Measurements from ENCODE around the gene CAPS2.
A peak's percentile ranks its signal among the peaks of the same experiment; 100 is the strongest.
"Not testable (repeated sequence)": the region's sequence is repeated elsewhere in the genome, so short reads cannot be mapped to it uniquely, and the experiment has no call there.

The CAPS2 gene

GRCh38 chr12:75329918-75330826, at the start of gene CAPS2:
CAPS2 (minus strand) TSS chr12:75330324; CDS start chr12:75326498, 3,826 bp downstream.
- Histone ChIP-seq H3K9me3 (ENCODE audit: insufficient read depth, low read depth, low read length) (no peaks in the 10 kb centered on the region), H3K27me3 (ENCODE audit: insufficient read depth, low read length) (no peaks in the 10 kb centered on the region), H3K4me3 (ENCODE audit: low read length) (peak within 1 kb of the TSS; percentile 71), H3K36me3 (ENCODE audit: insufficient read depth, low read depth, low read length) (no peaks in the 10 kb centered on the region), H3K9ac (ENCODE audit: low read depth, low read length) (peak within 1 kb of the TSS; percentile 70; the same call in 1 of the 2 replicates), H3K4me1 (ENCODE audit: insufficient read depth, low read length) (0 out of 2 replicates have a peak, but pooled peaks cover 7% of the 10 kb centered on the region), H3K27ac (ENCODE audit: low read length) (no peak within 1 kb of the TSS)

DNA sequence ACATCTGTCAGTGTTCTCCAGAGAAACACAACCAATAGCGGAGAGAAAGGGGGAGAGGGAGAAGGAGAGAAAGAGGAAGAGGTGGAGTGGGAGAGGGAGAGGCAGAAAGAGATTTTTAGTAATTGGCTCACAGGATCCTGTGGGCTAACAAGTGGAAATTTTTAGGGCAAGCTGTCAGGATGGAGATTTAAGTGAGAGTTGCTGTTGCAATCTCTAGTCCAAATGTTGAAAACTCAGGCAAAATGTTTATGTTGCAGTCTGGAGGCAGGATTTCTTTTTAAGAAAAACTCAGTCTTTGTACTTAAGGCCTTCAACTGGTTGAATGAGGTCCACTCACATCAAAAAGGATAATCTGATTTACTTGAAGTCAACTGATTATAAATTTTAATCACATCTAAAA, 48.2 kb upstream of the CAPS2 start:
- Histone ChIP-seq H3K4me1 (ENCODE audit: insufficient read depth, low read length) (no peaks in the 10 kb centered on the region), H3K27me3 (ENCODE audit: insufficient read depth, low read length) (no peaks in the 10 kb centered on the region), H3K9ac (ENCODE audit: low read depth, low read length) (no peak overlapping the region), H3K9me3 (ENCODE audit: insufficient read depth, low read depth, low read length) (no peaks in the 10 kb centered on the region), H3K4me3 (ENCODE audit: low read length) (no peak overlapping the region), H3K27ac (ENCODE audit: low read length) (no peak overlapping the region), H3K36me3 (ENCODE audit: insufficient read depth, low read depth, low read length) (no peaks in the 10 kb centered on the region)

DNA sequence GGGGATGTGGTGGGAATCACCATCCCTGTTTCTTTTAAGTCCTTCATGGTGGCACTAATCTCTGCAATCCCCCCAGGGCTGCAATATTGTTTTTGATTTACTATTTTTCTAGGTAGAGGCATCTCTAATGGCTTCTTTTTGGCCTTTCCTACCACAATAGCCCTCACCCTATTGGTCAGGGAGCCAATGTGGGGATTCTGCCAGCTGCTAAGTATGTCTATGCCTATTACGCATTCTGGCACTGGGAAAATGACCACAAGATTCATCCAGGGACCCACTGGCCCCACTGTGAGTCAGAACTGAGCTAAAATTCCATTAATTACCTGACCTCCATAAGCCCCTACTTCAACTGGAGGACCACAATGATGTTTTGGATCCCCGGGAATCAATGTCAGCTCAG, 44.8 kb upstream of the CAPS2 start:
- Histone ChIP-seq H3K4me1 (ENCODE audit: insufficient read depth, low read length) (no peaks in the 10 kb centered on the region), H3K4me3 (ENCODE audit: low read length) (no peak overlapping the region), H3K9me3 (ENCODE audit: insufficient read depth, low read depth, low read length) (no peaks in the 10 kb centered on the region), H3K27ac (ENCODE audit: low read length) (no peak overlapping the region), H3K9ac (ENCODE audit: low read depth, low read length) (no peak overlapping the region), H3K36me3 (ENCODE audit: insufficient read depth, low read depth, low read length) (no peaks in the 10 kb centered on the region), H3K27me3 (ENCODE audit: insufficient read depth, low read length) (no peaks in the 10 kb centered on the region)

- Histone ChIP-seq H3K9me3 (ENCODE audit: insufficient read depth, low read depth, low read length) (no peaks in the 10 kb centered on the region; the same call in 1 of the 2 replicates), H3K27ac (ENCODE audit: low read length) (no peak overlapping the region), H3K4me1 (ENCODE audit: insufficient read depth, low read length) (peaks cover 15% of the 10 kb centered on the region), H3K9ac (ENCODE audit: low read depth, low read length) (no peak overlapping the region), H3K27me3 (ENCODE audit: insufficient read depth, low read length) (no peaks in the 10 kb centered on the region), H3K4me3 (ENCODE audit: low read length) (peak overlapping the region; percentile 53), H3K36me3 (ENCODE audit: insufficient read depth, low read depth, low read length) (no peaks in the 10 kb centered on the region)
Measured at GRCh38 chr12:75366629-75367028, 36.5 kb upstream of the CAPS2 start.

GRCh38 chr12:75364919-75365318, 34.8 kb upstream of the CAPS2 start:
- no peaks in the 10 kb centered on the region for H3K27me3 ChIP-seq (ENCODE audit: insufficient read depth, low read length)
- H3K4me1 ChIP-seq (ENCODE audit: insufficient read depth, low read length): peaks cover 15% of the 10 kb centered on the region
- H3K9me3 ChIP-seq (ENCODE audit: insufficient read depth, low read depth, low read length): no peaks in the 10 kb centered on the region; the same call in 1 of the 2 replicates
- H3K9ac ChIP-seq (ENCODE audit: low read depth, low read length): no peak overlapping the region
- no peak overlapping the region for H3K4me3 ChIP-seq (ENCODE audit: low read length)
- H3K27ac ChIP-seq (ENCODE audit: low read length): no peak overlapping the region
- H3K36me3 ChIP-seq (ENCODE audit: insufficient read depth, low read depth, low read length): no peaks in the 10 kb centered on the region

- Histone ChIP-seq H3K4me3 (ENCODE audit: low read length) (no peak overlapping the region), H3K9me3 (ENCODE audit: insufficient read depth, low read depth, low read length) (no peaks in the 10 kb centered on the region; the same call in 1 of the 2 replicates), H3K27ac (ENCODE audit: low read length) (no peak overlapping the region), H3K4me1 (ENCODE audit: insufficient read depth, low read length) (peaks cover 15% of the 10 kb centered on the region), H3K9ac (ENCODE audit: low read depth, low read length) (no peak overlapping the region), H3K27me3 (ENCODE audit: insufficient read depth, low read length) (no peaks in the 10 kb centered on the region), H3K36me3 (ENCODE audit: insufficient read depth, low read depth, low read length) (no peaks in the 10 kb centered on the region)
Measured at GRCh38 chr12:75361408-75361807, 31.3 kb upstream of the CAPS2 start.

DNA sequence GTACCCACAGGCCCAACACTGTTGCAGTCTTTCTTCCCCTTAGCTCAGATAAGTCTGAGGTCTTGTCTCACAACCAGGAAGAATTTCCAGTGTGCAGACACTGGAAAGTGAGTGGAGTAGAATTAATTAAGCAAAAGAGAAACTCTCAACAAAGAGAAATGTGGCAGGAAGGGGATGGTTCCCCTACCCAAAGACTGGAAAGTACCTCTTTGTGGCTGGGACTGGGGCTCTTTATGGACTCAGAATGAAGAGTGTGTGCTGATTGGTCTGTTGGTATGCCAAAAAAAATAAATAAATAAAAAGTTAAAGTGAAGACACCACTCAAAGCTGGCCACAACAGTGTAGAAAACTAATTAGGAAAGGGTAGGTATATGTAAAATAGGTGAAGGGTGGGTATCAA, 30.8 kb upstream of the CAPS2 start:
- H3K9ac ChIP-seq (ENCODE audit: low read depth, low read length): no peak overlapping the region
- H3K36me3 ChIP-seq (ENCODE audit: insufficient read depth, low read depth, low read length): no peaks in the 10 kb centered on the region
- H3K4me3 ChIP-seq (ENCODE audit: low read length): no peak overlapping the region
- H3K27me3 ChIP-seq (ENCODE audit: insufficient read depth, low read length): no peaks in the 10 kb centered on the region
- H3K27ac ChIP-seq (ENCODE audit: low read length): no peak overlapping the region
- peaks cover 10% of the 10 kb centered on the region for H3K4me1 ChIP-seq (ENCODE audit: insufficient read depth, low read length)
- H3K9me3 ChIP-seq (ENCODE audit: insufficient read depth, low read depth, low read length): no peaks in the 10 kb centered on the region; the same call in 1 of the 2 replicates

DNA sequence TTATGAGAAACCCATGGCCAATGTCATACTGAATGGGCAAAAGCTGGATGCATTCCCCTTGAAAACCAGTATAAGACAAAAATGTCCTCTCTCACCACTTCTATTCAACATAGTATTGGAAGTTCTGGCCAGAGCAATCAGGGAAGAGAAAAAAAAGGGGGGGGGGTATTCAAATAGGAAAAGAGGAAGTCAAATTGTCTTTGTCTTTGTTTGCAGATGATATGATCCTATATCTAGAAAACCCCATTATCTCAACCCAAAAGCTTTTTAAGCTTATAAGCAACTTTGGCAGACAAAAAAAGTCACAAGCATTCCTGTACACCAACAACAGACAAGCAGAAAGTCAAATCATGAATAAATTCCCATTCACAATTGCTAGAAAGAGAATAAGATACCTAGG, 23.9 kb upstream of the CAPS2 start:
- Histone ChIP-seq H3K9ac (ENCODE audit: low read depth, low read length) (no peak overlapping the region), H3K27ac (ENCODE audit: low read length) (no peak overlapping the region), H3K36me3 (ENCODE audit: insufficient read depth, low read depth, low read length) (no peaks in the 10 kb centered on the region), H3K4me3 (ENCODE audit: low read length) (no peak overlapping the region), H3K9me3 (ENCODE audit: insufficient read depth, low read depth, low read length) (0 out of 2 replicates have a peak, but pooled peaks cover 4% of the 10 kb centered on the region), H3K4me1 (ENCODE audit: insufficient read depth, low read length) (no peaks in the 10 kb centered on the region), H3K27me3 (ENCODE audit: insufficient read depth, low read length) (no peaks in the 10 kb centered on the region)

DNA sequence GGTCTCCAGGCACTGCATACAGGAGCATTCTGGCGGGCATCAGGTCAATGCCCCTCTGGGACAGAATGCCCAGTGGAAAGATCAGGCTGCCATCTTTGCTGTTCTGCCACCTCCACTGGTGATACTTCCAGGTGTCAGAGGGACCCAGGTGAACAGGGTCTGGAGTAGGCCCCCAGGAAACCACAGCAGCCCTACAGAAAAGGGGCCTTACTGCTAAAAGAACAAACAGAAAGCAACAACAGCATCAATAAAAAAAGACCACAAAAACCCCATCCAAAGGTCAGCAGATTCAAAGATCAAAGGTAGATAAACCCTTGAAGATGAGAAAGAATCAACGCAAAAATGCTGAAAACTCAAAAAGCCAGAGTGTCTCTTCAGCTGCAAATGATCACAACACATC, 20.3 kb upstream of the CAPS2 start:
- Histone ChIP-seq H3K36me3 (ENCODE audit: insufficient read depth, low read depth, low read length) (no peaks in the 10 kb centered on the region), H3K4me1 (ENCODE audit: insufficient read depth, low read length) (no peaks in the 10 kb centered on the region), H3K27ac (ENCODE audit: low read length) (no peak overlapping the region)

DNA sequence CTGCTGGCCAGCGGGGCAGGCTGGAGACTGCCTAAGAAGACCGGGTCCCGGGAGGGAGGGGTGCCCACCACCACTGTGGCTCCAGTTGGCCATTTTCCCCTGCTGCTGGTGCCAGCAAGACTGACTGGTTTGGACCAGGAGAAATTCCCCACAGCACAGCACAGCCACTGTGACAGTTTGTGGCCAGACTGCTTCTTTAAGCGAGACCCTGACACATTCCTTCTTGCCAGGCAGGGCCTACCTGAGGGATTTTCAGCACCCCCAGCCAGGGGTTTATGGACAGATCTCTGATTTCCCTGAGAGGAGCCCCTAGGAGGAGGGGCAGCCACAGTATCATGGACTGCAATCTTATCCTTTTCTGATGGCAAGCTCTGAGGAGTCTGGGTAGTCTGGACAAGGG, 19.8 kb upstream of the CAPS2 start:
- H3K4me1 ChIP-seq (ENCODE audit: insufficient read depth, low read length): no peaks in the 10 kb centered on the region
- H3K27me3 ChIP-seq (ENCODE audit: insufficient read depth, low read length): no peaks in the 10 kb centered on the region
- H3K36me3 ChIP-seq (ENCODE audit: insufficient read depth, low read depth, low read length): no peaks in the 10 kb centered on the region
- H3K9me3 ChIP-seq (ENCODE audit: insufficient read depth, low read depth, low read length): no peaks in the 10 kb centered on the region
- no peak overlapping the region for H3K27ac ChIP-seq (ENCODE audit: low read length)
- H3K4me3 ChIP-seq (ENCODE audit: low read length): no peak overlapping the region
- no peak overlapping the region for H3K9ac ChIP-seq (ENCODE audit: low read depth, low read length)

More for the DNA sequence above, 20.3 kb upstream of the CAPS2 start:
- Histone ChIP-seq H3K4me3 (ENCODE audit: low read length) (no peak overlapping the region), H3K27me3 (ENCODE audit: insufficient read depth, low read length) (no peaks in the 10 kb centered on the region), H3K9me3 (ENCODE audit: insufficient read depth, low read depth, low read length) (0 out of 2 replicates have a peak, but pooled peaks cover 4% of the 10 kb centered on the region), H3K9ac (ENCODE audit: low read depth, low read length) (no peak overlapping the region)

DNA sequence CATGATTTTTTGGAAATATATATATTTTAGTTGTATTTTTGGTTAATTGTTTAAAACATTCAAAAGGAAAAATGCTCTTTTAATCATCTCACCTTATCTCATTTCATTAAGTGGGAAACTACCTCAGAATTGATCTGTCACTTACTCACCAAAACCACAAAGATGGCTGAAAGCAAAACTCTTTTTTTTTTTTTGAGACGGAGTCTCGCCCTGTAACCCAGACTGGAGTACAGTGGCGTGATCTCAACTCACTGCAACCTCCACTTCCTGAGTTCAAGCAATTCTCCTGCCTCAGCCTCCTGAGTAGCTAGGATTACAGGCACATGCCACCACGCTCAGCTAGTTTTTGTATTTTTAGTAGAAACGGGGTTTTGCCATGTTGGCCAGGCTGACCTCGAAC, 16.1 kb upstream of the CAPS2 start:
- not testable (repeated sequence) for H3K9me3 ChIP-seq (ENCODE audit: insufficient read depth, low read depth, low read length); H3K36me3 ChIP-seq (ENCODE audit: insufficient read depth, low read depth, low read length); H3K9ac ChIP-seq (ENCODE audit: low read depth, low read length); H3K4me1 ChIP-seq (ENCODE audit: insufficient read depth, low read length); H3K27ac ChIP-seq (ENCODE audit: low read length); H3K27me3 ChIP-seq (ENCODE audit: insufficient read depth, low read length); H3K4me3 ChIP-seq (ENCODE audit: low read length)

DNA sequence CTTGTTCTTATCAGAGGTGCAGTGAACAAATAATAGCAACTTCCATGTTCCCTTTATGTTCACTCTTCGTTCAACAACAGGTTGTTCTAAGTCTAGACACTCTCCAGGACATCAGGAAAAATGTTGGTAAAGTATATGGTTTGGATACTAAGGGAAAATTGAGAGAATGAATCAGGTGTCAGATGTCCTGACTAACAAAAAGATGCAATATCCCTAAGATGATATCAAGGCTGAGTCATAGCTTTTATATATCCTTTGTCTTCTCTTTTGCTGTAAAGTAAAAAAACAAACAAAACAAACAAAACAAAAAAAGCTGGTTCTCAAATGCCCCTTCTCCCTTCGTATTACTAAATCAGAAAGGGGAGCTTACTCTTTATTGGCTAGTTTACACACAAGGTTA, 15.4 kb upstream of the CAPS2 start:
- Histone ChIP-seq H3K36me3 (ENCODE audit: insufficient read depth, low read depth, low read length) (no peaks in the 10 kb centered on the region), H3K27ac (ENCODE audit: low read length) (no peak overlapping the region), H3K9ac (ENCODE audit: low read depth, low read length) (no peak overlapping the region), H3K27me3 (ENCODE audit: insufficient read depth, low read length) (no peaks in the 10 kb centered on the region), H3K4me3 (ENCODE audit: low read length) (no peak overlapping the region), H3K9me3 (ENCODE audit: insufficient read depth, low read depth, low read length) (no peaks in the 10 kb centered on the region), H3K4me1 (ENCODE audit: insufficient read depth, low read length) (no peaks in the 10 kb centered on the region)
